Epithelial cell of prostate (primary cell): ENCODE data around the gene ASS1.
"Not testable (repeated sequence)": the region's sequence is repeated elsewhere in the genome, so short reads cannot be mapped to it uniquely, and the experiment has no call there.

Source experiments
- DNase-seq: peaks from one replicate; pipeline ENCODE4 v3.0.0-alpha.2; 2011; ENCODE audit warnings: low read depth, low spot score
- H3K27ac ChIP-seq: fragments of 450-650 bp; 2 replicates; pipeline ENCODE4 v1.5.1; 2017; ENCODE audit warnings: mild to moderate bottlenecking

ASS1 gene

DNA sequence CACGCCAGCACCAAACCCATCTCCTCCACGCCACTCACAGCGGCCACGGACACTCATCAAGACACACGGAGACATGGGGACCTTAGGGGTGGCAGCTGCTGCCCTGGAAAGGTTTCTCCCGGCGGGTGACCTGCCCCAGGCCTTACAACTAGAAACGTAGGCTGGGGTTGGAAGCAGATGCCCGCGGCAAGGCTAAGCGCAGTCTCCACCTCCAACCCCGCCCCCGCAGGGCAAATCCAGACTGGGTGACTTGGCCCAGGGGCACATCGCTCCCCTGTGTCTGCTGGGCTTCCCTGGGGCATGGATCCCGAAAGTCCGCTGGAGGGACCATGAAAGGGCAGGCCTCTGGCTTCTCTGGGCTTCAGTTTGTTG lies 12.0 kb upstream of the ASS1 start:
- DNase-seq = no peak
- no peak overlapping the region for H3K27ac ChIP-seq

DNA sequence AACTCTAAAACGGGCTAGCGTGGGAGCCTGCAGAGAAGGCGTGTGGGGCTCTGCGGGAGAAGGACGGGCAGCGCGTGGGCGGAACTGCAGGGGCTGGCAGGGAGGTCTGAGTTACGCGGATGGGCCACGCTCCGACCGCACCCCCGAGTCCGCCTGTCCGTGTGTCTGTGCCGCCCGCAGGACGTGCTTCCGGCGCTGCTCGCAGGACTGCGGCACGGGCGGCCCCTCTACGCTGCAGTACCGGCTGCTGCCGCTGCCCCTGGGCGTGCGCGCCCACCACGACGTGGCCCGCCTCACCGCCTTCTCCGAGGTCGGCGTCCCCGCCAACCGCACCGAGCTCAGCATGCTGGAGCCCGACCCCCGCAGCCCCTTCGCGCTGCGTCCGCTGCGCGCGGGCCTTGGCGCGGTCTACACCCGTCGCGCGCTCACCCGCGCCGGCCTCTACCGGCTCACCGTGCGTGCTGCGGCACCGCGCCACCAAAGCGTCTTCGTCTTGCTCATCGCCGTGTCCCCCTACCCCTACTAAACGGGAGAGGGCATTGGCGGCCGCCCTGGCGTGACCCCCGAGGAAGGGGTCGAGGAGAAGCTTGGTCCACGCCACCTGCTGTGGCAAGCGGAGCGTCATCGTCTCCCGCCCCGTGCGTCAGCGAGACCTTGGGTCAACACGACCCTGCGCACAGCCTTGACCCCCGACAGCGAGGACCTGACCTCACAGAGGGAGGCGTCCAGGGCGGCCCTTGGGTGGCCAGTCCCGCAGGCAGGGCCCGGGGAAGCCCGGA lies 11.4 kb upstream of the ASS1 start:
- DNase-seq = no peak

DNA sequence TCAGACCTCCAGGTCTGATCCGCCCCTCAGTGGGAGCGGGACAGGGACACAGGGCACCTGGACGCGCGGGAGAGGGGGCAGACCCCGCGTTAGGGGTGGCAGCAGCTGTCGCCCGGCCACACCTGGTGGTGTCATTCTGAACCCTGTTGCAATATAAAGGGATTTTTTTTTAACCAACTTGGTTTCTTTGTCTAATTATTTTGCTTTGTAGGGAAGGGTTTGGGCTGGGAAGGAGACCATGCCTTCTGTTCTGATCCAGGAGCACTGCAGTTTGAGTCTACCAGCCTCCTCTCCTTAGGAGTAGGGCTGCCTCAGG lies 10.9 kb upstream of the ASS1 start:
- no peak overlapping the region for H3K27ac ChIP-seq
- no peak for DNase-seq

More for the DNA sequence above, 11.4 kb upstream of the ASS1 start:
- H3K27ac ChIP-seq = no peak overlapping the region

DNA sequence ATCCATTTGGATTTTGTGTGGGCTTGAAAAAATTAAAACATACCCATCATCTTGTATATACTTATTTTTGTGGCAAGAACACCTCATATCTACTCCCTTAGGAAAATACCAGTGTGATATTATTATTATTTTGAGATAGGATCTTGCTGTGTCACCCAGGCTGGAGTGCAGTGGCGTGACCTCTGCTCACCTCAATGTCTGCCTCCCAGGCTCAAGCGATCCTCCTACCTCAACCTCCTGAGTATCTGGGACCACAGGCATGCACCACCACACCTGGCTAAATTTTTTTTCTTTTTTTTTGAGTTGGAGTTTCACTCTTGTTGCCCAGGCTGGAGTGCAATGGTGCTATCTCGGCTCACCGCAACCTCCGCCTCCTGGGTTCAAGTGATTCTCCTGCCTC lies 10.1 kb upstream of the ASS1 start:
- not testable (repeated sequence) for H3K27ac ChIP-seq, DNase-seq

DNA sequence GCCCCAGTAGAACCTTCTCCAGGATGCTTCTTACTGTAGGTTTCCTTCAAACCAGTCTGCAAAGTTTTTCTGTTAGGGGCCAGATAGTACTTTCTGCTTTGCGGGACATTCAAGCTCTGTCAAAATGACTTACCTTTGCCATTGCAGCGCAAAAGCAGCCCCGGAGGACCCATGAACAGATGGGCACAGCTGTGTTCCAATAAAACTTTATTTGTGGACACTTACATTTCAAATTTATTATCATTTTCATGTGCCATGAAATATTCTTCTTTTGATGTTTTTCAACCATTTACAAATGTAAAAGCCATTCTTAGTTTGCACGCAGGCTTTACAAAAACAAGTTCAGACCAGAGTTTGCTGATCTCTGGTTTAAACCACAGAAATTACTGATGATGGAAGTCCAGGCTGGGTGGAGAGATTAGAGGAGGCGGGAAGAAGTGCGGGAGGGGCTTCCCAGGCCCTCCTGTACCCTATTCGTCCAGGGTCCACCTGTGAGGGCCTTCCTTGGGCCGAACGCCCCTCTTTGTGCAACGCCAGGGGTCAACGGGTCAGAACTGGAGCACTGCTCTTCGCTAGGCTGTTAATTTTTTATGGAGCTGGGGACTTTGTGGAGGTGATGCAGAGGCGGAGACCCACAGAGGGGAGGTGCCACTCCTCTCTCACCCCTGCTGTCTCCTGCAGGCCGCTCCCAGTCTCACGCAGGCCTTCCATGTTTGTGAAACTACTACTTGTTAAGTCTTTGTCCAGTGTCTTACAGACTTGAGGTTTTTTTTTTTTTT lies 7.6 kb upstream of the ASS1 start:
- no peak overlapping the region for H3K27ac ChIP-seq
- DNase-seq = no peak

DNA sequence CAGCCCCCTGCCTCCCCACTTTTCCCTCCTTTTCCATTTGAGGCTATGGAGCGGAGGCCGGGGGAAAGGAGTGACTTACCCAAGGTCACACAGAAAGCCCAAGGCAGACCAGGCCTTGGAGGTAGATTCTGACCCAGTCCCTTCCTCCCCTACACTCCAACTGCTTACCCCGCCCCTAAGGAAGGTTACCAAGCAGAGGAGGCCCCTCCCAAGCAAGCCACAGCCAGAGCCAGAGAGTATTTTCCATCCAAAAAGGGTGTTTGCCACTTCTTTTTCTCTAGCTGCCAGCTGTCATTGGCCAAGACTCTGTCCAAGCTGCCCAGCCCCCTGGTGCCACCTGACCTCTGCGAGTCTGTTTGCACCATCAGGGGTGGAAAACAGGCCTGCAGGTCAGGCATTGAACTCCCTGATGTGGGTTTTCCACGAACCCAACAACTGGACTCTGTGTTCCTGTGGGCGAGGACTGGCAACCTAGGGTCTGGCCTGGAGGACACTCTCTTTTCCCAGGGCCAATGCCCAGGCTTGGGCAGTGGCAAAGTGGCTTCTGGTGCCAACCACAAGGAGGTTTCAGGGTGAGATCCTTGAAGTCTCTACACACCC lies 6.3 kb upstream of the ASS1 start:
- no peak for DNase-seq
- H3K27ac ChIP-seq = no peak overlapping the region

DNA sequence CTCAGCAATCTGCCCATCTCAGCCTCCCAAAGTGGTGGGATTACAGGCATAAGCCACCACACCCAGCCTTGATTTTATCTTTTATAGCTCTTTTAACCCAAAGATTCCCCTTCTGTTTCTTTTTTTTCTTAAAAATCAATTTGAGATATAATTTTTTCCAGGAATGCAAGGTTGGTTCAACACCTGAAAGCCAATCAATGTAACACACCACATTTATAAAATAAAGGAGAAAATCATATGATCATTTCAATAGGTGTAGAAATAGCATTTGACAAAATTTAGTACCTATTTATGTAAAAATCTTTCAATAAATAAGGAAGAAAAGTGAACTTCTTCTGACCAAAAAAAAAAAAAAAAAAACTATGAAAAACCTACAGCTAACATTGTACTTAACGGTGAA lies 3.7 kb upstream of the ASS1 start:
- DNase-seq = no peak
- no peak overlapping the region for H3K27ac ChIP-seq

DNA sequence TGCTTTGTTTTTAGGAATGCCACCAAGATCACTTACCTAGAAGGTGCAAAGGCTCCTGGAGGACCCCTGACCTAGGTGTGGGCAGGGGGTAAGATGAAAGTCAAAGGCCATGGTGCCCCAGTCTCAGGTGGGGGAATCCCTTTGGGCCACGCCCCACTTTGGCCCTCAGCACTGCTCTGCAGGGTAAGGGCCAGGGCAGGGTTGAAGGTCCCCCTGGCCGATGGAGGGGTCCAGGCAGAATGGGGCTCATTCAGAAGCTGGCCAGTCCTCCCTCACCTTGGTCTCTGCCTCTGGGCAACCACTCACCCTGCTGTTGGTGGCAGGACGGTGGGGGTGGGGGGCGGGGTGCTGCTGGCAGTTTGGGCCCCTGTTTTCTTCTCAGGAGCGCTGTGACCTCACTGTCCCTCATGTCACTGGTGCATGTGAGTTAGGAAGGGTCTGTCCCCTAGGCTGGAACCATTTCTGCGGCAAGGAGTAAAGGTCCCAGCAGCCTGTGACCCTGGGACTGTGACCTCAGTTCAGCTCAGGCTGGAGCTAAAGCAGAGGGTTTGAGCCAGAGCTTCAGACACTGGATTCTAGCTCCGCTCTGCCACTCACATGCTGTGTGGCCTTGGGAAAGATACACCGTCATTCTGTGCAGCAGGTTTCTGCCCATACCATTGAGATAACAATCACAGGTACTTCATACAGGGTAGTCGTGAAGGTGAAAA lies 1.9 kb upstream of the ASS1 start:
- no peak overlapping the region for H3K27ac ChIP-seq
- no peak for DNase-seq

DNA sequence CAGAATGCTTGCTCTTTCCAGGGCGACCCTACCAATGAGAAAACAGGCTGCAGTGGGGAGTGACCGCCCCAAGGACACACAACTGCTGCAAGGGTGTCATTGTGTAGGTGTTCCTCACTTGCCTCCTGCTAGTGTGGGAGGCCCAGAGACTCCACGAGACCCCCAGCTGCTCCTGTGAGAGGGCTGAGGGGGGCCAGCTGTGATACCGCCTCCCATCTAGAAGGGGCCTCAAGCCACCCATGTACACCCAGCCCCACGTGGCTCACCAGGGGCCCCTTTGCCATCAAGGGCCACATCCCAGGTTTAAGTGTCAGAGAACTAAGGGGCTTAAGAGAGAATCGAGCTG lies 1.3 kb upstream of the ASS1 start:
- no peak overlapping the region for H3K27ac ChIP-seq

DNA sequence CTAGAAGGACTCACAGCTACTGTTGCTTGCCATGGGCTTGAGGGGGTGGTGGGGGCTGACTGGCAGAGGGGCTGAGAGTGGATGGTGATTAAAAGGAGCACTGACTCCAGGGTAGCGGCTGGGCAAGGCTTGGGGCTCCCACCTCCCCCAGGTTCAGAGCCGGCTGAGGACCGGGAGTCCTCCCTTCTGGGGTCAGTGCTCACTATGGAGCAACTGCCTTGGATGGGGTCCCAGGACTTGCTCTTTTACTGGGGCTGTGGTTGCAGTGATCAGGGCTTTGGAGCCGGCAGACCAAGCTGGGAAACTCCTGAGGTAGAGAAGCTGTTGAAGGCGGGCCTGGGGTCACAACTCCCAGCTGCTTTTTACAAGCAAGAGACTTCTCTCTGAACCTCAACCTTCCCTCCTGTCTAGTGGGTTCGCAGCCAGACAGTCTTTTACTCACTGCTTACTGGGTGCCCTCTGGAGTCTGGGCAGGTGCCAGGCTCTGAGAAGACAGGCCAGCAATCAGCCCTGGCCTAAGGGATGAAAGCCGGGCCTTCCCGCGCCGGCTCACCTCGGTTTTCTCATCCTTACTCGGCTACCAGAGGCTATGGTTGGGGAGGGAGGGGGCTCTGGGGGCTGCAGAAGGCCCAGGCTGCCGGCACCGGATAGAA lies 795 bp upstream of the ASS1 start:
- DNase-seq = no peak
- no peak overlapping the region for H3K27ac ChIP-seq

More for the DNA sequence above, 1.3 kb upstream of the ASS1 start:
- DNase-seq = no peak

DNA sequence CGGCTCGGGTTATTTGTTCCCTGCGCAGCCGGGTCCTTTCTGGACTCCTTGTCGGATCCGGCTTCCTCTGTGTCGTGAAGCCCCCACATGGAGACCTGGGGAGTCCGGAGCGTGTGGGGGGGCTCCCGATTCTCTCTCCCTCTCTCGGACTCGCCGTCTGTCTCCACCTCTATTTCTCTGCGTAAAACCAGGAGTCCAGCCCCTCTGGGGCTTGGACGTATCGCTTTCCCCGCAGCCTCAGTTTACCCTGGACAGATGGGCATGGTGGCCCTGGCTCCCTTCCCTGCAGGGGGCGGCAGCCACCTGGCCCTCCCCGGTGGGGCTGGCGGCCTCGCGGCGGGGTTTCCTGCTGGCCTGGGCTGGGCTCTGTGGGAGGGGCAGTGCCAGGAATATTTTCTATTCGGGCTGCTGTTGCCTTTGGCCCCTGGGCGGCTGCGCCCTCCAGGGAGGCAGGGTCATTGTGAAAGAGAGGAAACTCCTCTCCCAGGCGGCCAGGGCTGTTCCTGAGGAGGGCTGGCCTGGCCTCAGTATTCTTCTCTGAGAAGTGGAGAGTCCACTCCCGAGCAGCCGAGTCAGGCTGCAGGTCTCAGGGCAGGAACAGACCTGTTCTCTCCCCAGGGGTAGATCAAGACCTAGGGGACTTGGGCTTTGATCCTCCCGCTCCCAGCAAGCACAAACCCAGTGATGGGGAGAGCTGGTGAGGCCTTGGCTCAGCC lies 665 bp downstream of the ASS1 start:
- no peak for DNase-seq
- peak overlapping the region; percentile 41 for H3K27ac ChIP-seq

DNA sequence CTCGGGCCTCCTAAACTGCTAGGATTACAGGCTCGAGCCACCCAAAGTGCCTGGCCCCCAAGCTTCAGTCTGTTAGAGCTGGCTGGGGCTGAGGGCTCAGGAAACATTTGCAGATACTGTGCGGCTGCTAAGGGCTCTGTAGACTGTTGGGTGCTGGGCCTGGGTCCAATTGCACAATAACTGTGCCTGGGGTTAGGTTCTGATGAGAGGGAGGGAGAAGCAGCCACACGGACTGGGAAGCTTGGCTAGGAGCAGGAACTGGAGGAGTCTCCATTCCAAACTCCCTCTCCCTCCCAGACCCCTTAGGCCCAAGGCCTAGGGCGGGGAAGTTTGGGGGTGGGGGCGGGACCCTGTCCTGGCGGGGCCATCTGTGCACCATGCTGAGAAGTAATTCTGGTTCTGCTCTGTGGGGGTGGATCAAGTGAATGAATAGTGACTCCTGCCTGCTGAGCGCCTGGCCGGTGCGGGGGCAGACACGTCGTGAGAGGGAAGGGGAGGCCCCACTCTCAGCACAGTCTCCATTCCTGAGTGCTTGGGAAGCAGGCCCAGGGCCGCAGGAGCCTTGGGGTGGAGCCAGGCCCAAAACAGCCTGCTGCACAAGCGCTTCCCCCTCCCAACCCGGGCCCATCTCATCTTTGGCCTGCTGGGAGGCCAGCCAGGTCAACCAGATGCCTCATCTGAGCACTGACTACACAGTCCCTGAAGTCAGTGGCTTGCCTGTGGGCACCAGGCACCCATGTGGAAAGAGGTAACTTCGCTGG lies 1.5 kb downstream of the ASS1 start:
- DNase-seq = no peak

DNA sequence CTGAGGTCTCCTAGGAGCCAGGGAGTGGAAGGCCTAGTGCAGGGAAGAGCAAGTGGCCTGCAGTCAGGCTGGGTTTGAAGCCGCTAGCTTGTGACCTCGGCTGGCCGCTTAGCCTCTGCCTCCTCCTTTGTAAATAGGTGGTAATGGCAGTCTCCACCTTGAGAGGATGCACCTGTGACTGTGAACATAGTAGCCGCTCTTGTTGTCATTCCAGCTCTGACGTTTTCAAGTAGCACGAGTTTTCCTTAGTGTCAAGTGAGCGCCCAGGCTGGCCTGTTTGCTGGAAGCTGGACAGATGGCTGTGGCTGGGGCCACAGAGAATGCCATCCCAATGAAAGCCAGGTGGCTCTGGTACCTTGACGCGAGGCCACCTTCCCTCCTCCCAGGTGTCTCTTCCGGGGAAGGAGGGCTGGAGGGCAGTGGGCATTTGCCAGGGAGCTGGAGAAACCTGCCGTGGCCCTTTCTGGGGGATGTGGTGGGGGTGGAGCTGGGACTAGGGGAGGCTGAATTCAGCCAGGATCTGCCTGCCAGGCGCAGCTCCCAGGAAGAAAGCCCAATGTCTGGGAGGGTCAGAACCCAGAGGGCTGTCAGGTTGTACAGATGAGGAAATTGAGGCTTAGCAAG lies 2.5 kb downstream of the ASS1 start:
- no peak overlapping the region for H3K27ac ChIP-seq
- no peak for DNase-seq

More for the DNA sequence above, 1.5 kb downstream of the ASS1 start:
- H3K27ac ChIP-seq = peak overlapping the region; percentile 41

DNA sequence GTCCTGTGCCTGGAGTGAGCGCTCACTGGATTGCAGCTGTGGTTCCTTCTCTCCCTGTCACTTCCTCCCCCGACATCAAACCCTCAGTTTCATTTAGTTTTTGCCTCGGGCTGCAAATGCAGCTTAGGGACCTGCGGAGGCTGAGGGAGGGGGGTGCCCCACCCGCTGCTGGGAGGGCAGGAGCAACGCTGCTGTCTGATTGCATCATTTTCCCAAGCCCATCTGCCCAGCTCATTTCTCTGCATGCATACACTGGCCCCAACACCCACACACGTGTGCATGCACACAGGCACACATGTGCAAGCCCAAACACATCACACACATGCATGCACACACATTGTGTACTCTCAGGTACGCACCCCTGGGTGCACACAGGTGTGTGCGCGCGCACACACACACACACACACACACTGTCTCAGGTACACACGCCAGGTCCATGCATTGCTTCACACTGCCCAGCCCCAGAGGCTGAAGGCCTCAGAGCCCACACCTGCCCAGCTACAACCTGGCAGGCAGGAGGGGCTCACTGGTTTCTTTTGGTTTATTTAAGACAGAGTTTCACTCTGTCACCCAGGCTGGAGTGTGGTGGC lies 3.4 kb downstream of the ASS1 start:
- no peak overlapping the region for H3K27ac ChIP-seq
- no peak for DNase-seq

DNA sequence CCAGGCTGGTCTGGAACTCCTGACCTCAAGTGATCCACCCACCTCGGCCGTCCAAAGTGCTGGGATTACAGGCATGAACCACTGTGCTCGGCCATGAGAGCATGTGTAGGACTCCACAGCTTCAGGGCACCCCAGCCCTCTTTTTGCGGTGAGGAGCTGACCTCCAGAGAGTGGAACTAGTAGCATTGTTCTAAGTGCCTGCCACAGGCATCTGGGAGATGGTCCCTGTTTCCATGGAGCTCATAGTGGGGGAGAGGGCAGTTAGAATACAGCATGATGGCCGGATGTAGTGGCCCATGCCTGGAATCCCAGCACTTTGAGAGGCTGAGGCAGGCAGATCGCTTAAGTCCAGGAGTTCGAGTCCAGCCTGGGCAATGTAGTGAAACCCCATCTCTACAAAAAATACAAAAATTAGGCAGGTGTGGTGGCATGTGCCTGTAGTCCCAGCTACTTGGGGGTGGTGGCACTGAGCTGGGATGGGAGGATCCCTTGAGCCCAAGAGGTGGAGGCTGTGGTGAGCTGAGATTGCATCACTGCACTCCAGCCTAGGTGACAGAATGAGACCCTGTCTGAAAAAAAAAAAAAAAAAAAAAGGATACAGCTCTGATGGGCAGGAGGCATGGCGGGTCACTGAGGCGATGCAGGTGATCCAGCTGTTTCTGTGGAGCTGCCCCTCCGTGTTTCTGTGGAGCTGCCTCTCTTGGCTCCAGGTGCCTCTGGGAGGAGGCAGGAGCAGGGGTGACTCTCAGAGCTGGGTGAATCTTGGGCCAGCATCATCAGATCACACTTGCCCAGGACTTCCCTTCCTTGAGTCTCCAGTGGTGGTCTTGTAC lies 4.2 kb downstream of the ASS1 start:
- no peak overlapping the region for H3K27ac ChIP-seq
- DNase-seq = no peak

DNA sequence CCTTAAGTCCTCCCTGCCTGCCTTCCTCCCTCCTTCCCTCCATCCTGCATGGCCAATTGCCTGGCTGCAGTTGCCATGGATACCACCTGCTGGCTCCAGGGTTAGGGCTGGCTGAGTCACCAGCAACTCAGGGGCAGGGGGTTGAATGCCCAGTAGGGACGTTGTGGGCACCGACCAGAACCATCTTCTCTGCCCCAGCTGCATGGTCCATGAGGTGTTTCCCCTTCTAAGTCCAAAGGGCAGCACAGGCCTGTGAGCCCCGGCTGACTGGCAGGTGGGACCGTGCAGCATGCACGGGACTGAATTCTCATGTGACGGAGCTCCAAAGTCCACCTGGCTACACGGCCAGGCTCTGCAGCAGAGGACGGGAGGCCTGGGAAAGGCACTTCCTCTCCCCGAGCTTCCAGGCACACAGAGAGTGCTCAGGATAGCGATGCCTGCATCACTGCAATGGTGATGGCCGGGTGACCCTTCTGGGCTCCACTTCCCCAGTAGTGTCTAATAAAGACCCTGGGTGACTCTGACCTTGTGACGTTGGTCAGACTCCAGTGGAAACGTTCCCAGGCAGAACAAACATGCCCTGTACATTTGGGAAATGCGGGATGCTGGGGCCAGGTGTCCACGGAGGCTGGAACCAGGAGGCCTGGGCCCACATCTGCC lies 5.7 kb downstream of the ASS1 start:
- no peak for DNase-seq
- no peak overlapping the region for H3K27ac ChIP-seq

DNA sequence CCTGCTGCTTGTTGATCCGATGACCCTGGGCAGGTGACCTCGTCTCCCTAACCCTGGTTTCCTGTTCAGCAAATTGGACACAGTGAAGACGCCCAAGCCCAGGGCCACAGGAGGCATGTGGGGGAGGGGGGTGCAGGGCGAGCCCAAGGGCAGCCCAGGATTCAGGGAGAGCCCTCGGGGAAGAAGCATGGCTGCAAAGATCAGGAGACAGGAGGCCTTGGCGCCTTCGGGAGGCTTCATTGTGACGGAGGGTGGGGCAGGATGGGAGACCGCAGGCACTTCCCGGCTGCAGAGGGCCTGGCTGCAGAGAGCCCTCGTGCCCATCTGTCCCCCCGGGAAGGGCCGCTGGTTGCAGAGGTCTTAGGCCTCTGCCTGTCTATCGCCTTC lies 6.2 kb downstream of the ASS1 start:
- no peak for DNase-seq
- H3K27ac ChIP-seq = no peak overlapping the region
